OCI-LY1 (cell line): ENCODE data around the gene CEL.

Experiments
- H2AFZ ChIP-seq: fragments of 200-600 bp; sonication (generic), shearing (Covaris generic); 2 replicates; pipeline ENCODE4 v1.6.0; 2014; ENCODE audit warnings: antibody characterized with exemption, mild to moderate bottlenecking, low read length
- H3F3A ChIP-seq: fragments of 200-600 bp; sonication (generic), shearing (Covaris generic); 2 replicates; pipeline ENCODE4 v1.6.0; 2014; ENCODE audit warnings: mild to moderate bottlenecking, antibody characterized with exemption, low read length, moderate library complexity; ENCODE audit not compliant: insufficient read depth
- H3K27ac ChIP-seq: fragments of 200-600 bp; sonication (generic); 2 replicates; pipeline ENCODE4 v1.5.1; 2014; ENCODE audit warnings: low read length, mixed run types, mild to moderate bottlenecking, low read depth; ENCODE audit not compliant: poor library complexity, severe bottlenecking
- H3K27me3 ChIP-seq: fragments of 200-600 bp; sonication (generic); 2 replicates; pipeline ENCODE4 v1.6.0; 2014; ENCODE audit warnings: antibody characterized with exemption, mild to moderate bottlenecking, low read length, moderate library complexity; ENCODE audit not compliant: insufficient read depth
- H3K36me3 ChIP-seq: fragments of 200-600 bp; sonication (generic); 2 replicates; pipeline ENCODE4 v1.6.1; 2014; ENCODE audit warnings: mild to moderate bottlenecking, antibody characterized with exemption, low read length, moderate library complexity, mixed read lengths; ENCODE audit not compliant: insufficient read depth
- H3K4me1 ChIP-seq: fragments of 200-600 bp; sonication (generic); 2 replicates; pipeline ENCODE4 v1.5.1; 2014; ENCODE audit warnings: mild to moderate bottlenecking, low read length, moderate library complexity; ENCODE audit not compliant: insufficient read depth, severe bottlenecking
- H3K4me2 ChIP-seq: fragments of 200-600 bp; sonication (generic), shearing (Covaris generic); 2 replicates; pipeline ENCODE4 v1.6.1; 2014; ENCODE audit warnings: low read length
- H3K4me3 ChIP-seq: fragments of 200-600 bp; sonication (generic); 2 replicates; pipeline ENCODE4 v1.5.1; 2014; ENCODE audit warnings: low read length, low read depth, mild to moderate bottlenecking, mixed read lengths; ENCODE audit not compliant: poor library complexity, severe bottlenecking
- H3K79me2 ChIP-seq: fragments of 200-600 bp; shearing (Covaris generic); 2 replicates; pipeline ENCODE4 v1.6.1; 2016; ENCODE audit warnings: mixed run types, low read length, mixed read lengths; ENCODE audit not compliant: insufficient read depth
- H3K9ac ChIP-seq: fragments of 200-600 bp; sonication (generic), shearing (Covaris generic); 2 replicates; pipeline ENCODE4 v1.6.1; 2014; ENCODE audit warnings: mild to moderate bottlenecking, low read length, mixed read lengths
- H3K9me2 ChIP-seq: fragments of 200-600 bp; sonication (generic), shearing (Covaris generic); 2 replicates; pipeline ENCODE4 v1.6.1; 2014; ENCODE audit warnings: low read depth, mild to moderate bottlenecking, low read length, mixed read lengths
- H3K9me3 ChIP-seq: fragments of 200-600 bp; shearing (Covaris generic); 2 replicates; pipeline ENCODE4 v1.6.1; 2014; ENCODE audit warnings: low read length, mixed read lengths
- H4K20me1 ChIP-seq: fragments of 200-600 bp; sonication (generic), shearing (Covaris generic); 2 replicates; pipeline ENCODE4 v1.6.0; 2016; ENCODE audit warnings: mild to moderate bottlenecking, low read length; ENCODE audit not compliant: insufficient read depth
- EZH2 ChIP-seq: fragments of 200-600 bp; sonication (generic), shearing (Covaris generic); IDR thresholded peaks from 2 replicates; pipeline ENCODE4 v1.8.0; 2017; ENCODE audit warnings: borderline replicate concordance, mixed run types, mild to moderate bottlenecking, antibody characterized with exemption, low read length, moderate library complexity, mixed read lengths
- TF ChIP-seq, protein P1 (sequence below): fragments of 200-600 bp; sonication (generic), shearing (Covaris generic); IDR thresholded peaks from 2 replicates; pipeline ENCODE4 v1.5.1; 2017; ENCODE audit warnings: mild to moderate bottlenecking, antibody characterized with exemption, low read length, moderate library complexity, mixed read lengths

The CEL gene

DNA sequence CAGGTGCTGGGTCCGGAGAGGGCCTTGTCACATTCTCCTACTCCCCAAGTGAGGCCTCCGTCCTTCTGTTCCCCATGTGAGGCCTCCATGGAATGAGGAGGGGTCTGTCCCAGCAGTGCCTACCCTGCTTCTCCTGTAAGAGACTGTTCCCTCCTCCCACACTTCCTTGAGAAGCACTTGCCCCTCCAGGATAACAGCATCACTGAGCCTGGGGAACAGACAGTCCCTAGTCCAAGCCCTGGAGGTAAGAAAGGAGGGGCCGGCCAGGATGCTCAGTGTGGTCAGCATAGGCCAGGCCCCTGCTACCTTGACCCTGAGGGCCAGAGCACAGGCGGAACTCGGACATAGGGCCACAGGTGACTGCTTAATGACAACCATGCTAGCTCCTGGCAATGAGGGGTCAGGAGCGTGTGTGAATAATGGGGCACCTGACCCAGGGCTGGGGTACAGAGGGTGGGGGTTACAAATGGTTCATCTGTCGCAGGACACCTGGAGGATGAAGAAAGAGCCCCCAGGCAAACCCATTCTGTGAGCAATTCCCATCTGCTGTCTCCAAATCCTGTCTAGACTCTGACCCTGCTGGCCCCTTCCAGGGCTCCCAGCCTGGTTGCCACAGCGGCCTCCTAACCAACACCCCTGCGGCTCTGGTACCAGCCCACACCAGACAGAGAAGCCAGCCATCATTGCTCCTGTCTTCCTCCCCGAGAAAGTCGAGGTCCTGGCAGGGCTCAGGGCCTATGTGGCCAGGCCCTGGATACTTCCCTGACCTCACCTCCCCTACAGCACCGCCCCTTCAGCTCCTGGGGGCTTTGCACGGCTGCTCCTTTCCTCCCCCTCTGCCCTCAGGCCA, 39.0 kb downstream of the CEL start:
- no peak overlapping the region for H3K27ac ChIP-seq
- TF ChIP-seq EZH2, result no peak
- TF ChIP-seq, protein P1, sequence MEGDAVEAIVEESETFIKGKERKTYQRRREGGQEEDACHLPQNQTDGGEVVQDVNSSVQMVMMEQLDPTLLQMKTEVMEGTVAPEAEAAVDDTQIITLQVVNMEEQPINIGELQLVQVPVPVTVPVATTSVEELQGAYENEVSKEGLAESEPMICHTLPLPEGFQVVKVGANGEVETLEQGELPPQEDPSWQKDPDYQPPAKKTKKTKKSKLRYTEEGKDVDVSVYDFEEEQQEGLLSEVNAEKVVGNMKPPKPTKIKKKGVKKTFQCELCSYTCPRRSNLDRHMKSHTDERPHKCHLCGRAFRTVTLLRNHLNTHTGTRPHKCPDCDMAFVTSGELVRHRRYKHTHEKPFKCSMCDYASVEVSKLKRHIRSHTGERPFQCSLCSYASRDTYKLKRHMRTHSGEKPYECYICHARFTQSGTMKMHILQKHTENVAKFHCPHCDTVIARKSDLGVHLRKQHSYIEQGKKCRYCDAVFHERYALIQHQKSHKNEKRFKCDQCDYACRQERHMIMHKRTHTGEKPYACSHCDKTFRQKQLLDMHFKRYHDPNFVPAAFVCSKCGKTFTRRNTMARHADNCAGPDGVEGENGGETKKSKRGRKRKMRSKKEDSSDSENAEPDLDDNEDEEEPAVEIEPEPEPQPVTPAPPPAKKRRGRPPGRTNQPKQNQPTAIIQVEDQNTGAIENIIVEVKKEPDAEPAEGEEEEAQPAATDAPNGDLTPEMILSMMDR, result no peak

GRCh38 chr9:133101356-133102189, 39.8 kb downstream of the CEL start:
- no peaks in the 10 kb centered on the region for H3K27me3 ChIP-seq
- H3K4me1 ChIP-seq, result no peaks in the 10 kb centered on the region
- H3F3A ChIP-seq, result no peaks in the 10 kb centered on the region
- no peak overlapping the region for H3K4me2 ChIP-seq
- H2AFZ ChIP-seq, result no peak overlapping the region
- TF ChIP-seq, protein P1, result no peak
- no peak for TF ChIP-seq EZH2
- H3K79me2 ChIP-seq, result no peaks in the 10 kb centered on the region
- H3K9me2 ChIP-seq, result no peaks in the 10 kb centered on the region
- no peaks in the 10 kb centered on the region for H4K20me1 ChIP-seq
- H3K9ac ChIP-seq, result no peak overlapping the region
- H3K27ac ChIP-seq, result no peak overlapping the region
- peaks cover 59% of the 10 kb centered on the region for H3K36me3 ChIP-seq
- no peak overlapping the region for H3K4me3 ChIP-seq
- H3K9me3 ChIP-seq, result peaks cover 1% of the 10 kb centered on the region

More for the DNA sequence above, 39.0 kb downstream of the CEL start:
- Histone ChIP-seq H3K4me1 (no peaks in the 10 kb centered on the region), H3K9me2 (no peaks in the 10 kb centered on the region), H3F3A (no peaks in the 10 kb centered on the region), H4K20me1 (no peaks in the 10 kb centered on the region), H3K9ac (no peak overlapping the region), H3K27me3 (no peaks in the 10 kb centered on the region), H3K4me2 (no peak overlapping the region), H3K4me3 (no peak overlapping the region), H3K79me2 (no peaks in the 10 kb centered on the region), H2AFZ (no peak overlapping the region), H3K36me3 (peaks cover 65% of the 10 kb centered on the region), H3K9me3 (peaks cover 9% of the 10 kb centered on the region)

DNA sequence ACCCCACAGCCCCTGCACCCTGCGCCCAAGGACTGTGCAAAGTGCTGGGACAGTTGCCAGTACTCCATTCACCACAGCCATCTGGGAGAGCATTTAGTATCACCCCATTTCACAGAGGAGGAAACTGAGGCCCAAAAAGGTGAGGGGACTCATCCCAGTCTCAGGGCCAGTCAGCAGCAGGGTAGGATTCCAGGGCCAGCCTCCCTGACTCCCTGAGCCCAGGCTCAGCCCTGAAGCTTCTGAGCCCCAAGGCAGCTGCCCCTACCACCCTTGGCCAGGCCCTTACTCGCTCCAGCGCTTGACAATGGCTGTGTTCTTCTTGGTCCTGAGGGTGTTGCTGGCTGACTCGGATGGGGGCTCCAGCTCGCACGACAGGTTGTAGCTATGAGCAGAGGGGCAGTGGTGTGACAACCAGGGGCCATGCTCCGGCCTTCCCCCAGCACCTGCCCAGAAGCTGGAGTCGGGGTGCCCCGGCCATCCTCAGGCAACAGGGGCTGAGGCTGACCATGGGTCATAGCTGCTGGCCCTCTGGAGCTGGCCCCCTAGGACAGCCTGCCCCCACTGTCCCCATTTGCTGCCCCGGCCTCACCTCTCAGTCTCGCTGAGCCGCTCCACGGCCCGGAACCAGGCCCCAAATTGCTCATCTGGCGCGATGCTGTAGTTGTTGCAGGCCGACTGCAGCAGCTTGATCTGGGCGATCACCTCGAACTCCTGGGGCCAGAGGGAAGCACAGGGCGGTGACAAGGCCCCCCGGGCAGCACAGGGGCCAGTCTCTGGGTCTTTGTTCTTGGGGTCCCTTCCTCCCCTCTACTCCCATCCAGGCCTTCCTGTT, 40.6 kb downstream of the CEL start:
- Histone ChIP-seq H4K20me1 (no peaks in the 10 kb centered on the region), H3K9ac (no peak overlapping the region), H3K79me2 (no peaks in the 10 kb centered on the region), H3F3A (no peaks in the 10 kb centered on the region), H3K27ac (no peak overlapping the region), H3K4me1 (no peaks in the 10 kb centered on the region), H3K4me3 (no peak overlapping the region), H2AFZ (no peak overlapping the region), H3K27me3 (no peaks in the 10 kb centered on the region), H3K36me3 (peaks cover 51% of the 10 kb centered on the region), H3K9me2 (no peaks in the 10 kb centered on the region), H3K9me3 (no peaks in the 10 kb centered on the region), H3K4me2 (no peak overlapping the region)
- no peak for TF ChIP-seq EZH2
- TF ChIP-seq, protein P1, result no peak
